HG02981 (cell line): ENCODE measurements around the gene DEFB108B.
A peak's percentile ranks its signal among the peaks of the same experiment; 100 is the strongest.
"Not testable (repeated sequence)": the region's sequence is repeated elsewhere in the genome, so short reads cannot be mapped to it uniquely, and the experiment has no call there.

Experiments
- ATAC-seq: cut with Tn5 transposase; IDR thresholded peaks from one replicate; pipeline ENCODE4 v1.9.1; 2021; ENCODE audit warnings: mild to moderate bottlenecking, moderate library complexity; ENCODE audit not compliant: unreplicated experiment

DEFB108B gene, protein sequence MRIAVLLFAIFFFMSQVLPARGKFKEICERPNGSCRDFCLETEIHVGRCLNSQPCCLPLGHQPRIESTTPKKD

DNA sequence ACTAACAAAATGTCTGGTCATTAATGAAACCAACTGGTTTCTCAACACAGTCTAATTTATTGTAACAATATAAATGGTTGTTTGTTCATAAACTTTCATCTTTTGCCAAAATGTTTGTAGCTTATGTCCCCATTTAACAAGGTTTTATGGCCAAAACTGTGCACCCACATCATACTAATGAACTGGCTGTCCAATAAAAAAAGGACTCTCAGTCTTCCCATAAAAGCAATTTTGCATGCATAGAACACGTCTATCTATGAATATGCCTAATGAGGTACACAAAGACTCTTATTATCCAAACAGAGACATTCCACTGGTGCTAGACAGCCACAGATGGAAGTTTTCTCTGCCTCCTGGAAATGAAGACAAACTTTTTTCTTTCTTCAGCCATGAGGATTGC lies at the start of gene DEFB108B:
Gene DEFB108B, plus strand, starts transcription at position 390 of the 400 bp plus-strand sequence. Its CDS starts 0 bp downstream, at position 390.
- not testable (repeated sequence) for ATAC-seq

DNA sequence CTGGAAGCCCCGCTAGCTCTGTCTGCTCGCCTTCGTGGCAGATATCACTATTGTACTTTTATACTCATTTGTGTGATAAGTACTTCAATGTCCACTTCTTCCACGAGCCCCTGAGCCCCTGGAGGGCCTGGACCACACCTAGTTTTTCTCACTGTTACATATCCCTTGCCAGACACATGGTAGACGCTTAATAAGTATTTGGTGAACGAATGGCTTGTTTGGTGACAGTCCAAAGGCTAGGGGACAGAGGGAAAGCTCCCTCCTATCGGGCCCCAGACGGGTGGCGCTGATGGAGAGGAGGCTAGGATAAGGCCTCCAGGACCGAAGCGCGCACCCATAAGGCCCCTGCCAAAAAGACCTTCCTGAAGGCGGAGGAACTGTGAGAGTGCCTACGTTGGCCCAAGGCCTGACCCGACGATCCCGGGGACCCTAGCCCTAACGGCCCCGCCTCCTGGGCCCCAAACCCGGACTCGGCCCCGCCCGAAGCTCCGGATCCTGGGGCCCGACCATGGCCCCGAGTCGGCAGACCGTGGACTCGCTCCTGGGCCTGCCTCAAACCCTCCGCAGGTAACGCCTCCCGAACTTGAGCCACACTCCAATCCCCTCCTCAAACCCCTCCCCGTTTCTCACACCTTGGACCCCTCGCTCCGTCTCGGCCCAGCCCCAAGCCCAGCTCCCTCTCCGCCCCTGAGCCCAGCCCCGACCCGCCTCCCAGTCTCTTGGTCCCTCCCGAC lies 46.7 kb upstream of the DEFB108B start:
- ATAC-seq, result peak; percentile 23

DNA sequence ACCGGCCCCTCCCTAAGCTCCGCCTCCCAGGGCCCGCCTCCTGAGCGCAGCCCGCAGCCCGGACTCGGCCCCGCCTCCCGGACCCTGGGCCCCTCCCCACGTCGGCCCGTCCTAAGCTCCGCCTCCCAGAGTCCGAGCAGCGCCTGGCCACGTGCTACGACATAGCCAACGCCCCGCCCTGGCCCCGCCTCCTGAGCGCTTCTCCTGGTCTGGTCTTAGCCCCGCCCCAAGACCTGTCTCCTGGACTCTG lies 46.2 kb upstream of the DEFB108B start:
- ATAC-seq, result peak; percentile 98

DNA sequence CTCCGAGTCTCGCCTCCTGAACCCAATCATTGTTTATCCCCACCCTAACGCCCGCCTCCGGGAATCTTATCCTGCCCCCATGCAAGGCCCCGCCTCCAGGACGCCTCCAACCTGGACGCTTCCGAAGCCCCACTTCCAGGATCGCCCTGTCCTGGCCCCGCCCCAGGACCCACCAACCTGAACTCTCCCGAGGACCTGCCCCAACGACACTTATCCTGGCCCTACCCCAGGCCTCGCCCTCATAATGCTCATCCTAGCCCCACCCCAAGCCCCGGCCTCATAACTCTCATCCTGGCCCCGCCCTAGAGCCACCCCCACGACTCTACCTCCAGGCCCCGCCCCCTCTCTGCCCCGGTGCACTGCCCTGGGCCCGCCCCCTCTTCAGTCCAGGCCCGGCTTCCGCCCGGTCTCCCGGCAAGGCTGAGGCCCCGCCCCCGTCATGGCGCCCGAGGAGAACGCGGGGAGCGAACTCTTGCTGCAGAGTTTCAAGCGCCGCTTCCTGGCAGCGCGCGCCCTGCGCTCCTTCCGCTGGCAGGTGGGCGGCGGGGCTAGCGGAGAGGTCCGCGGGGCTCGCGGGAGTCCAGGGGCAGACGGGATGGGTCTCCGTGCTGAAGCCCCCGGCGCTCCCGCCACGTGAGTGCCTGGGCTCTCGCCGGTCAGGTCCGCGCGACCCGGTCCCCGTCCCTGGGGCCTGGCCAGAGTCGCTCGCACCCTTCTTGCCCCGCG lies 45.7 kb upstream of the DEFB108B start:
- peak; percentile 92 for ATAC-seq

DNA sequence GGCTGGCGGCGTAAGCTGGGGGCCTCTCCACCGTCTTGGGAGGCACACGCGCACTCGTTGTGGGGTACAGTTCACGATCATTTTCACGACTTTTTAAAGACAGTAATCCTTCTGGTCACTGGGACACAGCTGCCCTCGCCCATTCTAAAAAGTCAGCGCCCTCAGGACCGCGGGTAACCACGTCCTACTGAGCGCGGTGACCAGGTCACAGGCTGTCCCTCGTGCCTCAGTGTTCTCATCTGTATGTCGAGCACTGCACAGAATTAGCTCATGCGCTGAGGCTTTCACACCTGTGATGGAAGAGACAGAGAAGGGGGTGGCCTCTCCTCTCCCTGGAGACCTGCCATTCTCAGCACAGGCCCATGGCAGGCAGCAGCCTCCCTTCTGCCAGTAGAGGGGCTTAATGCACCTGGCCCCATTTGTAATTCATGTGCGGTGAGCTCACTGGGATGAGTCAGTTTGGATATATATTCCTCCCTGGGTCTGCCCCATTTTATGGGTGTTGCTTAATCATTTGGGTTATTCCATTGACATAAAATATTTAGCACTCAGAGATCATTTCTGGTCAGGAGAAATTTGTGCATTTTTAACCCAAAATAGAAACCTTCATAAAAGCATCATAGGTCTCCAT lies 45.1 kb upstream of the DEFB108B start:
- not testable (repeated sequence) for ATAC-seq

DNA sequence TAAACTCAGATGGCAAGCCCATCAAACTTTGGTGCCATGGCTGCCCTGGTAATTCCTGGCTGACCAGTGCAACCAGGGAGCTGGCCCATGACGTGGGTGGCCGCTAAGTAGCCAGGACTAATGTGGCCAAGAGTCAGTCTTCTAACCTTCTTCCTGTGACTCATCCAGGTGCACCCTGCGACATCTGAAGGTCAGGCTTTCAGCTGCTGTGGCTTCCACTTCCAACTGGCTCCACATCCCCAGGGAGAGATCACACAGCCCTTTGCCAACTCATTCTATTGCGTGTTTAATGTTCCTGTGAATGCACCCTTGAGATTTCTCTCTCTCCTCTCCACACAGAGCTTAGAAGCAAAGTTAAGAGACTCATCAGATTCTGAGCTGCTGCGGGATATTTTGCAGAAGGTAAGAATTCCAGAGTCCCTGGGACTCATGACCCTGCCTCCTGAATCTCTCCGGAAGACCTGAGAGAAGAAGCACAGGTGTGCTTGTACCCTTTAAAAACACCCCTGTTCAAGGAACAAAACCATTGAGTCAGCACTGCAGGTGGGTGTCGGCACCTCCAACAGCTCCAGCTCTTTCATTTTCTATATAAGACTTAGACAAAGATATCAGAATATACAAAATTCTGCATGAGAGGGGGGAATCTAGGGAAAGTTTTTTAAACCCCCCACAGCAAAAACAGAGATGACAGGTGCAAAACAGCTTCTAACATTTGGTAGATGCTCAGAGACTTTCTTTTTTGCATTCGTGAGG lies 43.4 kb upstream of the DEFB108B start:
- ATAC-seq, result not testable (repeated sequence)

DNA sequence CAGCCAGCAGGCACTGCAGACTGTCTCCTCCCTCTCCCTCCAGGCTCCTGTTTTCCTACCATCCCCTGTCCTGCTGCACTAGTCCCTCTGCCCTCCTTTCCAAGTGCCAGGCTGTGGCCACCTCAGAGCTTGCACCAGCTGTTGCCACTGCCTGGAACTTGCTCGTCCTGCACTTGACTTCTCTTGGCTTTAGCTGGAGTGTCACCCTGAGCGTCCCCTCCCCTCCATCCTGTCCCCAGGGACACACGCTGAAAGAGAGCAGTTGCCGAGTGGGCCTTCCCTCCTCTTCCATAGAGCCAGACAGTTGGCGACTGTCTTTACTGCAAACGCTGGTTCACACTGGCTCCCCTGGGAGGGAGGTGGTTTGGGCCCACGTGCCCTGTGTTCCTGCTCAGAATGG lies 41.9 kb upstream of the DEFB108B start:
- not testable (repeated sequence) for ATAC-seq

DNA sequence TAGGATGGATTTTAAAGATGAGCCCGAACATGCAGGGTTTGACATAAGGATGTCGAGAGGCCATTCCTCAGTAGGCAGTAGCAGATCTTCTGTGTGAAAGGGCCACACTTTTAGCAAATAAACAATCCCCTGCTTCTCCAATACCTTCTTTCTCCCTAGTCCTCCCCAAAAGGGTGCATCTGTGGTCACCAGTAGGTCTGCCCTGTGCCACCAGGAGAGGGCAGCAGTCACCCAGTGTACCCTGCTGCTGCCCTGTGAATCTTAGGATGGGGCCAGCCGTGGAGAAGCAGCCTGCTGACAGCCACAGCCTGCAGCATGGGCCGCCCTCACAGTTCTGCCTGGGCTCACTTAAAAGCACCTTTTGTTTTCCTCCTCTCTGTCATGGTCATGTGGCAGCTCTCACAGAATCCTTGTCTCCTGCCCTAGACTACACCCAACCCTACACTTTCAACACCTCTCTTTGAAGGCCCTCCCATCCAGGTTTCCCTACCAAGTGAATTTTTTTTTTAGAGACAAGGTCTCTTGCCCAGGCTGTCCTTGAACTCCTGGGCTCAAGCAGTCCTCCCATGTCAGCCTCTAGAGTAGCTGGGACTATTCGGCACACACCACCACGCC lies 40.3 kb upstream of the DEFB108B start:
- not testable (repeated sequence) for ATAC-seq

DNA sequence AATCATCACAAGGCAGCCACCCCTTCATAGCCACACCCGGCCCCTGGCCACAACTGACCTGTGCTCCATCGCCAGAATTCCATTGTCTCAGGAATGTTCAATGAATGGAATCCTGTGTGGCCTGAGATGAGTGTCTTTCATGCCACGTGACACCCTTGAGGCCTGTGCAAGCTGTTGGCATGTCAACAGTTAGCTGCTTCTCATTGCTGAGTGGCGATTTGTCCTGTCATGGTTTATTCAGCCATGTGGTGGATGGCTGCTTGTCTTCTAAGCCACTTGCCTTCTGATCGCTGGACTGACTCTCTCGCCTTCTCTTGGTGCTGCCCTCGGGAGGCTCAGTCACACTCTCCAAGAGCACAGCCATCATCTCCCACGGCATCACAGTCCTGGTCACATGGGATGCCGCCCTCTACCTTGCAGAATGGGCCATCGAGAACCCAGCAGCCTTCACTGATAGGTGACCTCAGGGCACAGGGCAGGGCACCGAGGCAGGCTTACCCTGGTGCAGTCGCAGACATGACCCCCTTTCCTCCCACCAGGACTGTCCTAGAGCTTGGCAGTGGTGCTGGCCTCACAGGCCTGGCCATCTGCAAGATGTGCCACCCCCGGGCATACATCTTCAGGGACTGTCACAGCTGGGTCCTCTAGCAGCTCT lies 38.5 kb upstream of the DEFB108B start:
- not testable (repeated sequence) for ATAC-seq

DNA sequence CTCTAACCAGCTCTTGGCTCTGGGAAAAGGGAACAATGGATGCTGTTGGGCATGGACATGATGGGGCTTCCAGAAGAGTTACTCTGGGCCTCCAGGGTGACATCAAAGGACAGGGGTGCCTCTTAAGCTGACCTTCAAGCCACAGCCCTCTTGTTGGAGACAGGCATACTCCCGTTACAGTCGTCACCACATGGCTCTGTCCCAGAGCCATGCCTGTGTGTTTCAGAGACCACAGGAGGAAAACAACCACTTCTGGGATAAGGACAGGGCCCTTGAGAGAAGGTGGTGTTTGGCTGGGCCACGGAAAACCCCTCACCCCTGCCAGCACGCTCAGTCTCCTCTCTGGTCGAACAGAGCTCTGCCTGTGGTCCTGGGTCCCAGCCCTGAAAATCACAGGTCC lies 37.8 kb upstream of the DEFB108B start:
- not testable (repeated sequence) for ATAC-seq

DNA sequence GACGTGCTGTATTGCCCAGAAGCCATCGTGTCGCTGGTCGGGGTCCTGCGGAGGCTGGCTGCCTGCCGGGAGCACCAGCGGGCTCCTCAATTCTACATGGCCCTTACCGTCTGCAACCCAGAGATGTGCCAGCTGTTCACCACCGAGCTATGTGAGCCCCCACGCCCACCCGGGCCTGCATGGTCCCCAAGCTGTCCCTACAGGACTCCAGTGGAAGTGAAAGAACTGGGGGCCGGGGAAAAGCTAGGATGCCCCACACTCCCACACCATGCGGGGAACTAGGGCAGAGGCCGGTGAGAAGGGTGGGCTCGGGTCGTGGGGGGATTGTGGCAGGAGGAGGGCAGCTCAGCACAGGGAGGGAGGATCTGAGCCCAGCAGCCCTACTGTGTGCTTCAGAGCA lies 37.0 kb upstream of the DEFB108B start:
- ATAC-seq, result not testable (repeated sequence)

DNA sequence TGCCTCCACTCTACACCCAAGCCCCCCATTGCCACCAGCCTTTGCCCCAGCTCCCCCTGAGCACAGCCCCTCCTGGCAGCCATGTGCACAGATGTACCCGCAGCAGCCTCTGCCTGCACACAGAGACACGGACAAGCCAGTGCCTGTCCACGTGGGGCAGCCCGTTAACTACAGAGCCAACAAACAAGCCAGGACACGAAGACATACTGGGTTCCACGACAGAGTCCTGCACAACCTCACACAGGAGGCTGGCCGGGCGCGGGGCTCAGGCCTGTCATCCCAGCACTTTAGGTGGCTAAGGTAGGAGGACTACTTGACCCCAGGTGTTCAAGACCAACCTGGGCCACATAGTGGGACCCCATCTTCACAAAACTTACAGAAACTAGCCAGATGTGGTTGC lies 36.2 kb upstream of the DEFB108B start:
- ATAC-seq, result not testable (repeated sequence)

DNA sequence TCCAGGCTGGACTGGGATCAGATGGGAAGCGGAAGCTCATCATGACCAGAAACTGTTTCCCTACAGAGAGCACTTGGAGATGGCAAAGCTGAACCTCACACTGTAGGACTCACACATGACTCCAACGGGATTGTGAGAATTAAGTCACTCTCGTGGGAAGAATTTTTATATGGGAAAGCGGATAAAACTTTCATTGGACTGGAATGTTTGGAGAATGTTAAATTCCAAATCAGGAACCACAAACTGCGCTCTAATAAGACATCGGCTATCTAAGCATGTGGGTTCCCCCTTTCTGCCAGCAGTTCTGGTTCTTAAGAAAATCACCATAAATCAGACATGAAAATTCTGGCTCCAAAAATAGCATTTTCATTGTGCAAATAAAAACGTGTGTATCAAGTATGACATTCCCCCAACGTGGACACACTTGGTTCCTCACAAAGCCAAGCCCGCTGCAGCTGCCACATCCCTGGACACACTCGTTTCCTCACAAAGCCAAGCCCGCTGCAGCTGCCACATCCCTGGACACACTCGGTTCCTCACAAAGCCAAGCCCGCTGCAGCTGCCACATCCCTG lies 33.4 kb upstream of the DEFB108B start:
- ATAC-seq, result not testable (repeated sequence)

DNA sequence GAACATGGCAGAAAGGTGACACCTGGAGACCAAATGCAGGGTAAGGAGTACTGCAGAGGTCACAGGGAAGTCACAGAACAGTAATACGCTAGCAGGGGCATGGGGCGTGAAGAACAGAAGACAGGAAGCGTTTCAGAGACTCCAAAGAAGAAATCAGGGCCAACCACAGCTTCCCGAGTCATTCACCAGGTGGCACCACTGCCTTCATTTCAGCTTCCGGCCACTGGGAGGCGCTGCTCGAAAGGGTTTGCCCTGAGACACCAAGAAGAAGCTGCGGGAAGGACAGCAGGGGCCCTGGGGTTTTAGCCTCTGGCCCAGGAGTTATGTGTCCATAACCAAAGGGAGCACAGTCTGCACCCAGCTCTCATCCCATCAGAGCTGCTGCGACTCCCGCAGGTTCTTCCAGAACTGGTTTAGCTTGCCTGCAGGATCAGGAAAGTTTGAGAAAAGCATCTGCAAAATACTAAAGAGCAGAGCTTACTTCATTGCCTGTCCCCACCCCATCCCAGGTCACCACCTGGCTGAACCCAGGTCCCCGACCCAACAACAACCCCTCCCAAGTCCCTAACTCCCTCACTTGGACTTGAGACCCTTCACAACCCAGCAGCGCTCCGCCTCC lies 32.6 kb upstream of the DEFB108B start:
- ATAC-seq, result not testable (repeated sequence)

DNA sequence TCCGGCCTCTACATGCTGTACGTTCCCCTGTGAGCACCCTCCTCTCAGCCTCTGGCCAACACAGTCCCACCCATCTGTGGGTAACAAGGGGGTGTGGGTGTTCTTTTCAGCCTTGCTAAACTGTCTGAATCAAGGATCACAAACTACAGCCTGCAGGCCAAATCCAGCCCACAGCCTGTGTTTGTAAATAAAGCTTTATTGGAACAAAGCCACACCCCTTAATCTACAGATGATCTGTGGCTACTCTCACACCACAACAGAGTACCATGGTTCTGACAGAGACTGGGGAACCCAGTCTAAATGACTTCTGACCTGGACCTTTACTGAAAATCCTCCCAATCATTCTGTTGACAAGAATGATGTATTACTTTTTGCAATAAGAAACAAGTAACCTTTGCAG lies 32.0 kb upstream of the DEFB108B start:
- ATAC-seq, result not testable (repeated sequence)

DNA sequence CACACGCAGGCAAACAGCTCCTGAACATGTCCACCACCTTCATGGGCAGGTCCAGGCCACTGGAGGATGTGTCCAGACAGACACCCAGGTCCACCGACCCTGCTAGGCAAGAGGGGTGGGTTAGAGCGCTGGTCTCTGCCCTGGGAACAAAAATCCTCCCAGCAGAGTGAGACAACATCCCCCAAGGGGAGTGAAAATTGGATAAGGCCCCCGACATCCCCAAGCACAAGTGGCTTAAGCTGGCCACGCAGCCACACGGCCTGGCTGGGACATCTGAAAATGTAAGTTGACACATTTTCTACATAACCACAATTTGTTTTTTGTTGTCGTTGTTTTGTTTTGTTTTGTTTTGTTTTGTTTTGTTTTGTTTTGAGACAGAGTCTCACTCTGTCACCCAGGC lies 30.1 kb upstream of the DEFB108B start:
- ATAC-seq, result not testable (repeated sequence)

DNA sequence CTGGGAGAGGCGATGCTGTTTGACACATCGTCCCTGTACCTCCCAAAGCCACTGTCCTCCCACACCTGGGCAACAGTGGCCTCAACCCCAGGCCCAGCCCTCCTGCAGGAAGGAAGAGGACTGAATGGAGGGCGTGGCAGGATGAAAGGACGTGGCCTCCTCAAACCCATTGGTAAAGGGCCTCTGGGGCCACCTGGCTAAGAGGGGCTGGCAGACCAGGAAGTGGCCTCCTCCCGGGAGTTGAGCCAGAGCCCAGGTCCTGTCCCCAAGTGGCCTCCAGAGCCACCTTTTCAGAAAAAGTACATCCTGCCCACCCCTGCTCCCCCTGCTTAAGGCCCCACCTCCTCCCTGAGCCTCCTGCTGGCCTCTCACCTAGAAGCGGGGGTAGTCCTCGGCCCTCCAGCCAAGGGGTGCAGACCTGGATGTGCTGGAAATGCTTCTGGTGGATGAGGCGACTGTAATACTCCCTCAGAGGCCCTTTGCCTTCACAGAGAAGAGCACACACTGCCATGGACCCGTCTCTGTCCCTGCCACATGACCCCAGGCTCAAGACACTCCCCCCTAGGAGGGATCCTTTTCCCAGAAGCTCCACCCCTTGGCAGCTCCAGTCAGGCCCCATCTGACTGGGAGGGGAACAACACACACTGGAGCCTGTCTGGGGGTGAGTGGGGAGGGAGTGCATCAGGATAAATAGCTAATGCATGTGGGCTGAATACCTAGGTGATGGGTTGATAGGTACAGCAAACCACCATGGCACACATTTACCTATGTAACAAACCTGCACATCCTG lies 28.6 kb upstream of the DEFB108B start:
- ATAC-seq, result not testable (repeated sequence)

DNA sequence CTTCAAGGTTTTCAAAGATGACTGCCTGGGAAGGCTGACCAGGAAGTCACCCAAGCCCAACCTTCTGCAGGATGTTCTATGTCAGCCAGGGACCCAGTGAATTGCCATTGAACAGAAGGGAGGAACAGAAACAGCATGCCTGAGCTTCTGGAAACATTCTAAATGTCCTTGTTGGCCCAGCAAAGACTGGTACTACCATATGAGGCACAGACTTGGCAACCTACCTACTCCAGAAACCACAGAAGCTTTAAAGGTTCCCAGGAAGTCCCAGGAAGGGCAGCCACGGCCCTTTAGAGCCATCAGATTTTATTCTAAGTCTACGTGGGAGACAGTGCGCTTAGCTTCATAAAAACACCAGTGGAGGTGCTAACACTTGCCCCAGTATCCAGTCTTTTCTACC lies 20.5 kb upstream of the DEFB108B start:
- ATAC-seq, result not testable (repeated sequence)
